Stomach (tissue), 4 donors: Measurements from ENCODE around the gene ARHGAP33.

Experiments used
- CTCF ChIP-seq, 7 experiments: fragments of 450-650 bp in 4 of 7; fragments of 200-600 bp in 3 of 7; sonication (generic) in 3 of 7; IDR thresholded peaks; one replicate each; pipeline ENCODE4 v1.5.1; 2016 to 2019; ENCODE audit warnings: antibody characterized with exemption in 7 of 7, control low read depth in 2 of 7, mild to moderate bottlenecking in 1 of 7
- EP300 ChIP-seq: sonication (generic); formaldehyde crosslinking; IDR thresholded peaks from one replicate; pipeline ENCODE4 v1.6.1; 2017; ENCODE audit warnings: antibody characterized with exemption

- TF ChIP-seq CTCF (IDR thresholded peaks at IDR 0.05) (no peak), EP300 (no peak)
These were observed 7.2 kb downstream of the ARHGAP33 start for GRCh38 chr19:35782589-35782988.
